ENCODE results near the gene TTYH1. TPM values are rescaled to one million over a fixed set of nuclear protein-coding genes. Genes with fewer than 3 reads are reported as not detected.
A peak's percentile ranks its signal among the peaks of the same experiment; 100 is the strongest.

Gene TTYH1
- total RNA-seq, 1 donor from 2014 or later, result 144 TPM

- DNase-seq (ENCODE audit: low spot score, unreplicated experiment), result no peak
- Mint-ChIP-seq H3K9me3 (ENCODE audit: low read depth) (no peaks in the 10 kb centered on the region), H3K27ac (peak overlapping the region; percentile 57), H3K27me3 (peaks cover 55% of the 10 kb centered on the region), H3K4me1 (ENCODE audit: low read depth) (peaks cover 22% of the 10 kb centered on the region), H3K4me3 (ENCODE audit: low read depth) (no peak overlapping the region), H3K36me3 (ENCODE audit: insufficient read depth) (peaks cover 20% of the 10 kb centered on the region)
- no peak for TF ChIP-seq CTCF (IDR thresholded peaks at IDR 0.05; ENCODE audit: unreplicated experiment)
These were observed 6.3 kb downstream of the TTYH1 start for GRCh38 chr19:54421521-54421920.

GRCh38 chr19:54422136-54422535, 6.9 kb downstream of the TTYH1 start:
- no peak overlapping the region for H3K27ac Mint-ChIP-seq

GRCh38 chr19:54424201-54424600, 8.9 kb downstream of the TTYH1 start:
- Mint-ChIP-seq H3K36me3 (ENCODE audit: insufficient read depth) (peaks cover 19% of the 10 kb centered on the region), H3K9me3 (ENCODE audit: low read depth) (no peaks in the 10 kb centered on the region), H3K27me3 (peaks cover 54% of the 10 kb centered on the region), H3K27ac (no peak overlapping the region), H3K4me3 (ENCODE audit: low read depth) (no peak overlapping the region), H3K4me1 (ENCODE audit: low read depth) (peaks cover 9% of the 10 kb centered on the region)
- TF ChIP-seq CTCF (IDR thresholded peaks at IDR 0.05; ENCODE audit: unreplicated experiment), result no peak
- DNase-seq (ENCODE audit: low spot score, unreplicated experiment), result no peak

More at GRCh38 chr19:54422136-54422535, 6.9 kb downstream of the TTYH1 start:
- Mint-ChIP-seq H3K4me1 (ENCODE audit: low read depth) (peaks cover 20% of the 10 kb centered on the region), H3K27me3 (peaks cover 55% of the 10 kb centered on the region), H3K36me3 (ENCODE audit: insufficient read depth) (peaks cover 21% of the 10 kb centered on the region), H3K9me3 (ENCODE audit: low read depth) (no peaks in the 10 kb centered on the region), H3K4me3 (ENCODE audit: low read depth) (no peak overlapping the region)
- DNase-seq (ENCODE audit: low spot score, unreplicated experiment), result no peak
- no peak for TF ChIP-seq CTCF (IDR thresholded peaks at IDR 0.05; ENCODE audit: unreplicated experiment)

- peaks cover 53% of the 10 kb centered on the region for H3K27me3 Mint-ChIP-seq
- no peaks in the 10 kb centered on the region for H3K9me3 Mint-ChIP-seq (ENCODE audit: low read depth)
- H3K4me3 Mint-ChIP-seq (ENCODE audit: low read depth), result no peak overlapping the region
- DNase-seq (ENCODE audit: low spot score, unreplicated experiment), result no peak
- no peak overlapping the region for H3K27ac Mint-ChIP-seq
- peaks cover 5% of the 10 kb centered on the region for H3K4me1 Mint-ChIP-seq (ENCODE audit: low read depth)
- peaks cover 19% of the 10 kb centered on the region for H3K36me3 Mint-ChIP-seq (ENCODE audit: insufficient read depth)
- no peak for TF ChIP-seq CTCF (IDR thresholded peaks at IDR 0.05; ENCODE audit: unreplicated experiment)
These were observed 9.6 kb downstream of the TTYH1 start for GRCh38 chr19:54424660-54425381.

- H3K4me1 Mint-ChIP-seq (ENCODE audit: low read depth), result peaks cover 5% of the 10 kb centered on the region
- DNase-seq (ENCODE audit: low spot score, unreplicated experiment), result no peak
- H3K27me3 Mint-ChIP-seq, result peaks cover 53% of the 10 kb centered on the region
- H3K27ac Mint-ChIP-seq, result no peak overlapping the region
- TF ChIP-seq CTCF (IDR thresholded peaks at IDR 0.05; ENCODE audit: unreplicated experiment), result no peak
- no peaks in the 10 kb centered on the region for H3K9me3 Mint-ChIP-seq (ENCODE audit: low read depth)
- H3K36me3 Mint-ChIP-seq (ENCODE audit: insufficient read depth), result peaks cover 19% of the 10 kb centered on the region
- H3K4me3 Mint-ChIP-seq (ENCODE audit: low read depth), result no peak overlapping the region
These were observed 10.1 kb downstream of the TTYH1 start for GRCh38 chr19:54425382-54425723.
